H9 (cell line): ENCODE results near the gene PLSCR5. TPM values are rescaled to one million over a fixed set of nuclear protein-coding genes. Genes with fewer than 3 reads are reported as not detected.

Source experiments
- DNase-seq: peaks from one replicate; pipeline ENCODE4 v3.0.0-alpha.2; 2017
- H2AFZ ChIP-seq: one replicate; pipeline ENCODE4 v1.6.1; 2013; ENCODE audit warnings: mild to moderate bottlenecking, low read length, control low read depth, moderate library complexity
- H2AK5ac ChIP-seq: 2 replicates; pipeline ENCODE4 v1.6.1; 2013; ENCODE audit warnings: low read length, control low read depth, mixed read lengths; ENCODE audit not compliant: insufficient read length
- H2BK120ac ChIP-seq: one replicate; pipeline ENCODE4 v1.6.1; 2013; ENCODE audit warnings: low read depth, mild to moderate bottlenecking, low read length, control low read depth, inconsistent platforms; ENCODE audit not compliant: poor library complexity, severe bottlenecking
- H2BK12ac ChIP-seq: 2 replicates; pipeline ENCODE4 v1.6.1; 2013; ENCODE audit warnings: low read length, control low read depth, mixed read lengths, low read depth; ENCODE audit not compliant: insufficient read length
- H2BK15ac ChIP-seq: 2 replicates; pipeline ENCODE4 v1.6.1; 2013; ENCODE audit warnings: low read depth, low read length, control low read depth
- H2BK20ac ChIP-seq: one replicate; pipeline ENCODE4 v1.6.1; 2013; ENCODE audit warnings: low read depth, mild to moderate bottlenecking, low read length, control low read depth, inconsistent platforms; ENCODE audit not compliant: poor library complexity, severe bottlenecking
- H2BK5ac ChIP-seq: 2 replicates; pipeline ENCODE4 v1.6.1; 2013; ENCODE audit warnings: low read length, control low read depth, mixed read lengths; ENCODE audit not compliant: insufficient read length
- H3K14ac ChIP-seq: 2 replicates; pipeline ENCODE4 v1.6.1; 2013; ENCODE audit warnings: low read length, control low read depth; ENCODE audit not compliant: insufficient read depth
- H3K18ac ChIP-seq: 2 replicates; pipeline ENCODE4 v1.6.1; 2013; ENCODE audit warnings: low read depth, mild to moderate bottlenecking, mixed read lengths, low read length, control low read depth; ENCODE audit not compliant: insufficient read length
- H3K23ac ChIP-seq: 2 replicates; pipeline ENCODE4 v1.6.1; 2013; ENCODE audit warnings: low read length, control low read depth, mixed read lengths, low read depth; ENCODE audit not compliant: insufficient read length
- H3K23me2 ChIP-seq: 2 replicates; pipeline ENCODE4 v1.6.1; 2013; ENCODE audit warnings: low read depth, mild to moderate bottlenecking, mixed read lengths, low read length, control low read depth; ENCODE audit not compliant: insufficient read length, poor library complexity, severe bottlenecking
- H3K27ac ChIP-seq: 2 replicates; pipeline ENCODE4 v1.5.1; 2013; ENCODE audit warnings: low read length, control low read depth, mixed read lengths, low read depth; ENCODE audit not compliant: insufficient read length
- H3K27me3 ChIP-seq: 2 replicates; pipeline ENCODE4 v1.6.1; 2013; ENCODE audit warnings: low read length, control low read depth, inconsistent platforms; ENCODE audit not compliant: insufficient read depth
- H3K4ac ChIP-seq: 2 replicates; pipeline ENCODE4 v1.6.1; 2013; ENCODE audit warnings: low read depth, mild to moderate bottlenecking, control low read depth, inconsistent platforms, low read length, moderate library complexity
- H3K4me1 ChIP-seq: 2 replicates; pipeline ENCODE4 v1.6.1; 2013; ENCODE audit warnings: low read length, control low read depth, inconsistent platforms; ENCODE audit not compliant: insufficient read depth
- H3K4me2 ChIP-seq: 2 replicates; pipeline ENCODE4 v1.6.1; 2013; ENCODE audit warnings: low read length, control low read depth, mixed read lengths; ENCODE audit not compliant: insufficient read length, insufficient read depth
- H3K56ac ChIP-seq: 2 replicates; pipeline ENCODE4 v1.6.1; 2013; ENCODE audit warnings: low read depth, mild to moderate bottlenecking, mixed read lengths, low read length, control low read depth; ENCODE audit not compliant: insufficient read length
- H3K79me1 ChIP-seq: 2 replicates; pipeline ENCODE4 v1.6.1; 2013; ENCODE audit warnings: low read depth, mild to moderate bottlenecking, moderate library complexity, low read length, control low read depth, inconsistent platforms; ENCODE audit not compliant: insufficient read depth, poor library complexity, severe bottlenecking
- H3K79me2 ChIP-seq: 2 replicates; pipeline ENCODE4 v1.6.1; 2013; ENCODE audit warnings: low read length, control low read depth, inconsistent platforms; ENCODE audit not compliant: insufficient read depth
- H3K9ac ChIP-seq: 2 replicates; pipeline ENCODE4 v1.6.1; 2013; ENCODE audit warnings: low read length, control low read depth, mixed read lengths; ENCODE audit not compliant: insufficient read length; ENCODE audit errors: extremely low read depth
- H3K9me3 ChIP-seq: one replicate; pipeline ENCODE4 v1.6.1; 2013; ENCODE audit warnings: low read depth, low read length, inconsistent platforms; ENCODE audit not compliant: control insufficient read depth
- H3T11ph ChIP-seq: one replicate; pipeline ENCODE4 v1.6.1; 2013; ENCODE audit warnings: mild to moderate bottlenecking, low read length, control low read depth, inconsistent platforms
- H4K20me1 ChIP-seq: one replicate; pipeline ENCODE4 v1.6.1; 2013; ENCODE audit not compliant: control insufficient read depth, insufficient read length, insufficient read depth
- H4K5ac ChIP-seq: 2 replicates; pipeline ENCODE4 v1.6.1; 2013; ENCODE audit warnings: low read depth, mild to moderate bottlenecking, mixed read lengths, low read length, control low read depth; ENCODE audit not compliant: insufficient read length
- H4K8ac ChIP-seq: replicated peaks from 2 replicates; pipeline ENCODE4 v1.6.1; 2013; ENCODE audit warnings: low read length, control low read depth, mixed read lengths, low read depth; ENCODE audit not compliant: insufficient read length
- H4K91ac ChIP-seq: 2 replicates; pipeline ENCODE4 v1.6.1; 2013; ENCODE audit warnings: low read depth, mild to moderate bottlenecking, moderate library complexity, mixed read lengths, low read length, control low read depth; ENCODE audit not compliant: insufficient read length
- H3K27ac Mint-ChIP-seq, 3 experiments: 2 replicates in 2 of 3; 3 replicates in 1 of 3; pipeline ENCODE4 v1.8.0; 2020 to 2021; ENCODE audit warnings: mixed read lengths in 3 of 3, mild to moderate bottlenecking in 1 of 3, moderate library complexity in 1 of 3
- H3K27me3 Mint-ChIP-seq: 2 replicates; pipeline ENCODE4 v1.8.0; 2021; ENCODE audit warnings: low read depth, mild to moderate bottlenecking, moderate library complexity, mixed read lengths
- H3K36me3 Mint-ChIP-seq, 3 experiments: 2 replicates in 2 of 3; 3 replicates in 1 of 3; pipeline ENCODE4 v1.8.0; 2020 to 2021; ENCODE audit warnings: low read depth in 3 of 3, mixed read lengths in 3 of 3; ENCODE audit not compliant: insufficient read depth in 1 of 3
- H3K4me1 Mint-ChIP-seq, 2 experiments: 2 replicates each; pipeline ENCODE4 v1.8.0; 2020; ENCODE audit warnings: mixed read lengths in 2 of 2
- H3K4me3 Mint-ChIP-seq, 2 experiments: 2 replicates in 1 of 2; 3 replicates in 1 of 2; pipeline ENCODE4 v1.8.0; 2020 to 2021; ENCODE audit warnings: mild to moderate bottlenecking in 2 of 2, mixed read lengths in 2 of 2, moderate library complexity in 1 of 2
- H3K9me3 Mint-ChIP-seq, 2 experiments: 2 replicates in 1 of 2; 3 replicates in 1 of 2; pipeline ENCODE4 v1.8.0; 2020; ENCODE audit warnings: mild to moderate bottlenecking in 2 of 2, mixed read lengths in 2 of 2, moderate library complexity in 1 of 2
- total RNA-seq: library from RNA; stranded (reverse); gene quantifications from 2 replicates; pipeline ENCODE4 v1.2.1, GENCODE V29; 2021
- TF ChIP-seq, protein P1 (sequence below): fragments of 200-600 bp; sonication (generic); conservative IDR thresholded peaks from 3 replicates; pipeline ENCODE4 v1.8.0; 2021; ENCODE audit warnings: antibody characterized with exemption, mild to moderate bottlenecking

The PLSCR5 gene
- total RNA-seq, 1 experiment from 2014 or later = not detected

GRCh38 chr3:146581951-146582467, 23.1 kb downstream of the PLSCR5 start:
- no peak for DNase-seq
- H4K91ac ChIP-seq = no peak overlapping the region
- H3K9me3 Mint-ChIP-seq = peaks cover 18 to 24% of the 10 kb centered on the region in 2 experiments
- no peak overlapping the region for H2BK12ac ChIP-seq
- no peak overlapping the region for H4K8ac ChIP-seq
- H2BK20ac ChIP-seq = no peak overlapping the region
- no peak overlapping the region for H3K27ac ChIP-seq
- TF ChIP-seq, protein P1, sequence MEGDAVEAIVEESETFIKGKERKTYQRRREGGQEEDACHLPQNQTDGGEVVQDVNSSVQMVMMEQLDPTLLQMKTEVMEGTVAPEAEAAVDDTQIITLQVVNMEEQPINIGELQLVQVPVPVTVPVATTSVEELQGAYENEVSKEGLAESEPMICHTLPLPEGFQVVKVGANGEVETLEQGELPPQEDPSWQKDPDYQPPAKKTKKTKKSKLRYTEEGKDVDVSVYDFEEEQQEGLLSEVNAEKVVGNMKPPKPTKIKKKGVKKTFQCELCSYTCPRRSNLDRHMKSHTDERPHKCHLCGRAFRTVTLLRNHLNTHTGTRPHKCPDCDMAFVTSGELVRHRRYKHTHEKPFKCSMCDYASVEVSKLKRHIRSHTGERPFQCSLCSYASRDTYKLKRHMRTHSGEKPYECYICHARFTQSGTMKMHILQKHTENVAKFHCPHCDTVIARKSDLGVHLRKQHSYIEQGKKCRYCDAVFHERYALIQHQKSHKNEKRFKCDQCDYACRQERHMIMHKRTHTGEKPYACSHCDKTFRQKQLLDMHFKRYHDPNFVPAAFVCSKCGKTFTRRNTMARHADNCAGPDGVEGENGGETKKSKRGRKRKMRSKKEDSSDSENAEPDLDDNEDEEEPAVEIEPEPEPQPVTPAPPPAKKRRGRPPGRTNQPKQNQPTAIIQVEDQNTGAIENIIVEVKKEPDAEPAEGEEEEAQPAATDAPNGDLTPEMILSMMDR = no peak
- H2BK5ac ChIP-seq = no peak overlapping the region
- no peak overlapping the region for H3K18ac ChIP-seq
- no peak overlapping the region for H3K4ac ChIP-seq
- H3K27ac Mint-ChIP-seq = peak overlapping the region in 1 of 3 experiments; percentile 83; a peak in 2 of 7 replicates
- no peaks in the 10 kb centered on the region; the same call in 1 of the 2 replicates for H3K27me3 Mint-ChIP-seq
- H3K4me1 ChIP-seq = no peaks in the 10 kb centered on the region
- H3K14ac ChIP-seq = no peak overlapping the region
- no peak overlapping the region for H3K9ac ChIP-seq
- no peak overlapping the region for H3K4me2 ChIP-seq
- H2AFZ ChIP-seq = no peak overlapping the region
- H2BK120ac ChIP-seq = no peak overlapping the region
- no peak overlapping the region for H3T11ph ChIP-seq
- H3K9me3 ChIP-seq = peaks cover 16% of the 10 kb centered on the region
- no peak overlapping the region for H3K56ac ChIP-seq
- peaks cover 26 to 41% of the 10 kb centered on the region in 2 experiments for H3K4me1 Mint-ChIP-seq
- no peaks in the 10 kb centered on the region for H3K79me2 ChIP-seq
- H3K27me3 ChIP-seq = no peaks in the 10 kb centered on the region
- no peak overlapping the region for H4K5ac ChIP-seq
- no peaks in the 10 kb centered on the region for H4K20me1 ChIP-seq
- no peaks in the 10 kb centered on the region for H3K23me2 ChIP-seq
- H2AK5ac ChIP-seq = no peak overlapping the region
- no peak overlapping the region; a peak in 1 of 5 replicates for H3K4me3 Mint-ChIP-seq
- H2BK15ac ChIP-seq = no peak overlapping the region
- H3K23ac ChIP-seq = no peak overlapping the region
- H3K79me1 ChIP-seq = no peaks in the 10 kb centered on the region
- H3K36me3 Mint-ChIP-seq = peaks cover 18 to 26% (median 26%) of the 10 kb centered on the region in 3 experiments
